NT2/D1 (cell line): ENCODE data around the gene C10orf90.

ENCODE experiments used
- DNase-seq: peaks from one replicate; pipeline ENCODE4 v3.0.0-alpha.2; 2011; ENCODE audit warnings: low read depth, low spot score
- H3K27me3 ChIP-seq: 2 replicates; pipeline ENCODE4 v1.6.0; 2011; ENCODE audit warnings: mild to moderate bottlenecking; ENCODE audit not compliant: insufficient read length, insufficient read depth
- H3K36me3 ChIP-seq: 2 replicates; pipeline ENCODE4 v1.6.1; 2011; ENCODE audit warnings: mild to moderate bottlenecking, low read length, mixed read lengths; ENCODE audit not compliant: insufficient read depth, insufficient read length
- H3K4me1 ChIP-seq: 2 replicates; pipeline ENCODE4 v1.5.1; 2011; ENCODE audit not compliant: insufficient read depth, insufficient read length
- H3K4me3 ChIP-seq: 2 replicates; pipeline ENCODE4 v1.5.1; 2011; ENCODE audit warnings: low read depth; ENCODE audit not compliant: insufficient read length
- H3K9ac ChIP-seq: 2 replicates; pipeline ENCODE4 v1.6.0; 2011; ENCODE audit warnings: low read depth; ENCODE audit not compliant: insufficient read length
- H3K9me3 ChIP-seq: 2 replicates; pipeline ENCODE4 v1.5.1; 2011; ENCODE audit warnings: mild to moderate bottlenecking, low read length; ENCODE audit not compliant: insufficient read depth
- SUZ12 ChIP-seq: IDR thresholded peaks from 2 replicates; pipeline ENCODE4 v1.6.1; 2011; ENCODE audit not compliant: insufficient read length, insufficient read depth; ENCODE audit errors: extremely low read depth
- YY1 ChIP-seq: IDR thresholded peaks from 2 replicates; pipeline ENCODE4 v1.6.1; 2011; ENCODE audit not compliant: insufficient read length, insufficient read depth
- ZNF274 ChIP-seq: IDR thresholded peaks from 2 replicates; pipeline ENCODE4 v1.6.1; 2011; ENCODE audit warnings: mild to moderate bottlenecking, low read depth, low read length

C10orf90 gene

DNA sequence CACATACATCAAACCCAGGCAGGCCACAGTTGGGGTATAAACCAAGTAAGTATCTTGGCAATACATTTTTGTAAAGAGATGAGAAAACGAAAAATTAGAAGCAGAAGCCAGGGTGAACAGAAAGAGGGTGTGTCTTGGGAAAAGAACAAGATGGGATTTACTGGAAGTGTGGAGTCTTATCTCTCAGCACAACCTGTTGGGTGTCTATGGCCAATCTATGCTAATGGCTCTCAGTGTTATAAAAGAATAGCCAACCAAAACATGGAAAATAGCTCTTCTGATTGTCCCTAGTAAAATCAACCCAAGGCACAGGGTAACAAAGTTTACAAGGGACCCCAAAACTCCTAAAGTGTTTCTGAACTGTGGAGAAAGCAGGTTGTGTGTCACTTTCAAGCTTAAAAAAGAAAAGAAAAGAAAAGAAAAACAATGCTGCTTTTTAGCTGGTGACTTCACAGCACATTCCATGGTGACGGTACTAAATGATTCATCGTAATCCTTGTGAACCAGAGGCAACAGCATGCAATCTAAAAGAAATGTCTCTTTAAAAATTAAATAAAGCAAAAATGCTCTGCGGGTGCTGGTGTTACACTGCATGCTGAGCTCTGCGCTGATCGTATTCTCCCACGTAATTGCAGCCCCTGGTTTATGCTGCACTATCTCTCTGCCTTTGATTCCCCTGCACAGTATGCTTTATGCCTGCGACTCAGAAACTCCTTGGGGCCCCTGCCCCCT is 100.8 kb downstream of the C10orf90 start:
- DNase-seq, result no peak
- no peak overlapping the region for H3K9ac ChIP-seq
- H3K27me3 ChIP-seq, result no peaks in the 10 kb centered on the region
- no peak overlapping the region for H3K4me3 ChIP-seq
- H3K4me1 ChIP-seq, result peaks cover 2% of the 10 kb centered on the region
- TF ChIP-seq SUZ12 (no peak), YY1 (no peak), ZNF274 (no peak)
- H3K36me3 ChIP-seq, result no peaks in the 10 kb centered on the region
- peaks cover 17% of the 10 kb centered on the region; the same call in 1 of the 2 replicates for H3K9me3 ChIP-seq

GRCh38 chr10:126568809-126569385 is 101.6 kb downstream of the C10orf90 start:
- Histone ChIP-seq H3K9me3 (peaks cover 17% of the 10 kb centered on the region; the same call in 1 of the 2 replicates), H3K27me3 (no peaks in the 10 kb centered on the region), H3K36me3 (no peaks in the 10 kb centered on the region), H3K4me1 (peaks cover 2% of the 10 kb centered on the region), H3K9ac (no peak overlapping the region), H3K4me3 (no peak overlapping the region)
- no peak for DNase-seq
- TF ChIP-seq SUZ12, result no peak
- TF ChIP-seq ZNF274, result no peak
- no peak for TF ChIP-seq YY1

- Histone ChIP-seq H3K27me3 (no peaks in the 10 kb centered on the region), H3K4me1 (peaks cover 6% of the 10 kb centered on the region), H3K4me3 (no peak overlapping the region), H3K9me3 (peaks cover 17% of the 10 kb centered on the region; the same call in 1 of the 2 replicates), H3K9ac (no peak overlapping the region), H3K36me3 (no peaks in the 10 kb centered on the region)
- DNase-seq, result no peak
- TF ChIP-seq SUZ12 (no peak), ZNF274 (no peak), YY1 (no peak)
Observed at GRCh38 chr10:126565871-126566270, 104.6 kb downstream of the C10orf90 start.

DNA sequence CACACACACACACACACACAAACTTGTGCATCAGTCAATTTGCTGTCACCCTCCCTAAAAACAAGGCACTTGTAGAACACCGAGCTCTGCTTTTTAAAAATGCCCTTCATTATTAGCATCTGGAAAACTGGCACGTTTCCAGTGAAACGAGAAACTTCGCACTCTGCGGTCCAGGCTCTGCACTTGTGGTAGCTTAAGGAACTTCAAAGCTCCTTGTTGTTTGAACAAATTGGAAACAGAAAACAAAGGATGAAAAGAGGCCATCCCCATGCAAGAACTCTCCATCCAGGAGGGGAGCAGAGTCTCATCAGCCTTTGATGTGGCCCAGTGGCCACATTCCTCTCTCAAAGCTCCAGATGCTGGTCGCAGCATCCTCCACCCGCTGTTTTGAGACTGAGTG is 105.1 kb downstream of the C10orf90 start:
- no peaks in the 10 kb centered on the region for H3K27me3 ChIP-seq
- peaks cover 6% of the 10 kb centered on the region for H3K4me1 ChIP-seq
- H3K36me3 ChIP-seq, result no peaks in the 10 kb centered on the region
- no peak overlapping the region for H3K4me3 ChIP-seq
- TF ChIP-seq ZNF274 (no peak), SUZ12 (no peak), YY1 (no peak)
- DNase-seq, result no peak
- H3K9me3 ChIP-seq, result peaks cover 17% of the 10 kb centered on the region; the same call in 1 of the 2 replicates
- no peak overlapping the region for H3K9ac ChIP-seq

DNA sequence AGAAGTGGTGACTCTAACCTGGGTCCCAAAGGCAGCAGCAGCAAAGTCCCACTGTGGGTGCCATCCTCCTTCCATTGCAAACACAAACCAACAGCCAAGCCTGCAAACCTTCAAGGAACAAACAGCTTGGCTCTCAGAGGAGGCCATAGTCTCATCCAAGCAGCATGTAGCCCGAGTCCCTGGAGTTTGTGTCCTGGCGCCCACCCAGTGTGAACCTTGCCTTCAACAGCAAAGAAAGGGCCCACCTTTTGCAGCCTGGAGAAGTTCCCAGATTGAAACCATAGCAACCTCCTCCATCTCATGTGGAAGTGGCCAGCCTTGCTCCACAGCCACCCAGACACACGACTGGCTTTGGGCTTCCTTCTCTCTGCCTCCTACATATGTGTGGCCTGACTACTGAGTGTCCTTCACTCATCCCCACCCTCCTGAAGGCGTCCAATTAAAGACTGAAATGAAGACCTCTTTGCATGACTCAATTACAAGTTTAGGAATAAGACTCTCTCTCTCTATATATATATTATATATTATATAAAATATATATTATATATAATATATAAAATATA is 106.1 kb downstream of the C10orf90 start:
- Histone ChIP-seq H3K36me3 (no peaks in the 10 kb centered on the region), H3K9me3 (peaks cover 17% of the 10 kb centered on the region; the same call in 1 of the 2 replicates), H3K27me3 (no peaks in the 10 kb centered on the region), H3K4me1 (peaks cover 6% of the 10 kb centered on the region), H3K4me3 (no peak overlapping the region), H3K9ac (no peak overlapping the region)
- no peak for DNase-seq
- no peak for TF ChIP-seq ZNF274
- TF ChIP-seq YY1, result no peak
- no peak for TF ChIP-seq SUZ12

GRCh38 chr10:126563361-126563760 is 107.1 kb downstream of the C10orf90 start:
- no peak for TF ChIP-seq SUZ12
- no peak for TF ChIP-seq YY1
- no peak for TF ChIP-seq ZNF274
- Histone ChIP-seq H3K9ac (no peak overlapping the region), H3K4me1 (peaks cover 6% of the 10 kb centered on the region), H3K4me3 (no peak overlapping the region), H3K27me3 (no peaks in the 10 kb centered on the region), H3K36me3 (no peaks in the 10 kb centered on the region), H3K9me3 (peaks cover 17% of the 10 kb centered on the region; the same call in 1 of the 2 replicates)
- DNase-seq, result no peak

DNA sequence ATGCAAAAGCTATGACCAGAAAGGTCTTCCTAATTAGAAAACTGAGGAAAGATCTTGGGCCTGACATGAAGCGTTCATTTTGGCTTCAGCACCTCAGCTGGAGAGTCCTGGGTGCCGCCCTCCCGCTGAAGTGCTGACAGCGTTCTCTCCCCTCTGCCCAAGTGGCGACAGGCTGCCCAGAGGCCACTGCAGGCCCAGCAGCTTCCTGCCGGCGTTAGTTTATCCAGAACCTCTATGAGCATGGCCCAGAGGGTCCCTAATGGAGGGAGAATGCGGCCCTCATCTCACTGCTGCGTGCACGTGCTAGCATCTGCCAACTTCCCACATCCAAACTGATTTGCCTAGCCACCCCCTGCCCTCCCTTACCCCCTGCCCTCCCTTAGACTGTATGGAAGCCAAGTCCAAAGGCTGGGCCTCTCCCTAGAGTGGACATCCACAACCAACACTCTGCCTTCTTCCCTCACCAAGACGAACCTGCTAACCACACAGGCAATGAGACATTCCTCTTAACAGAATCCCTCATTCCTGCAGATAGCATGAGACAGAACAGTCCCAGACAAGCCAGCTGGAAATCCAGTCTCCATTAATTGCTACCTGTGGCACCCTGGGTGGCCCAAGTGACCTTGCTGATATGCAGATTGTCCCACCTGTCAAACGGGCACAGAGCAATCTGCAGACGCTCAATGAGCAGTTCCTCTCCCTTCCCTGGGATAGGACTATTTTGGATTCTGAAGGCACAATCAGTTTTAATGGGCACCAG is 108.4 kb downstream of the C10orf90 start:
- H3K4me1 ChIP-seq, result peaks cover 6% of the 10 kb centered on the region
- H3K9me3 ChIP-seq, result peaks cover 17% of the 10 kb centered on the region; the same call in 1 of the 2 replicates
- H3K9ac ChIP-seq, result no peak overlapping the region
- H3K4me3 ChIP-seq, result no peak overlapping the region
- DNase-seq, result no peak
- no peaks in the 10 kb centered on the region for H3K27me3 ChIP-seq
- H3K36me3 ChIP-seq, result no peaks in the 10 kb centered on the region
- TF ChIP-seq YY1 (no peak), SUZ12 (no peak), ZNF274 (no peak)
